SK-N-SH (cell line): ENCODE data around the gene TCF7L2. TPM values are rescaled to one million over a fixed set of nuclear protein-coding genes. Genes with fewer than 3 reads are reported as not detected.
A peak's percentile ranks its signal among the peaks of the same experiment; 100 is the strongest.

ENCODE experiments used
- CTCF ChIA-PET: fragments of 300-600, 350-600 bp; formaldehyde crosslinking; extraction: SDS; loops from one replicate; lab custom pipeline; 2021; lab: Yijun Ruan, JAX
- POLR2A ChIA-PET: fragments of 350-600 bp; sonication (Branson Sonifier 250); formaldehyde crosslinking; extraction: SDS; loops from one replicate; lab custom pipeline; 2020; ENCODE audit warnings: antibody characterized with exemption, inconsistent platforms; lab: Yijun Ruan, JAX
- DNase-seq: peaks from one replicate; pipeline ENCODE4 v3.0.0; 2012
- H2AFZ ChIP-seq: fragments of 200-600 bp; sonication (generic); 2 replicates; pipeline ENCODE4 v1.8.1; 2016; ENCODE audit warnings: antibody characterized with exemption, mild to moderate bottlenecking, low read depth
- H3F3A ChIP-seq: fragments of 200-600 bp; sonication (generic); replicated peaks from 2 replicates; pipeline ENCODE3; 2016; ENCODE audit warnings: antibody characterized with exemption, mild to moderate bottlenecking; ENCODE audit not compliant: insufficient read depth
- H3K27ac ChIP-seq, 2 experiments: fragments of 200-500 bp in 1 of 2; fragments of 200-600 bp in 1 of 2; sonication (Bioruptor generic) in 1 of 2; sonication (generic), shearing (Covaris generic) in 1 of 2; 2 replicates each; pipeline versions ENCODE4 v1.5.1 to v1.6.1; 2014 to 2016; ENCODE audit warnings: low read depth in 2 of 2, inconsistent platforms in 1 of 2, low read length in 1 of 2, mild to moderate bottlenecking in 1 of 2, mixed read lengths in 1 of 2
- H3K27me3 ChIP-seq: fragments of 200-600 bp; sonication (generic), shearing (Covaris generic); 2 replicates; pipeline ENCODE4 v1.6.1; 2016; ENCODE audit warnings: mixed run types; ENCODE audit not compliant: insufficient read depth
- H3K36me3 ChIP-seq, 2 experiments: fragments of 200-500 bp in 1 of 2; fragments of 200-600 bp in 1 of 2; sonication (Bioruptor generic) in 1 of 2; sonication (generic) in 1 of 2; replicated peaks in 1 of 2; 2 replicates each; pipeline versions ENCODE3 to v1.5.1; 2014 to 2016; ENCODE audit warnings: low read length in 1 of 2, mild to moderate bottlenecking in 1 of 2; ENCODE audit not compliant: insufficient read depth in 2 of 2, control insufficient read depth in 1 of 2
- H3K4me1 ChIP-seq, 2 experiments: fragments of 200-500 bp in 1 of 2; fragments of 200-600 bp in 1 of 2; sonication (Bioruptor generic) in 1 of 2; sonication (generic), shearing (Covaris generic) in 1 of 2; 2 replicates each; pipeline versions ENCODE4 v1.5.1 to v1.6.1; 2014 to 2016; ENCODE audit warnings: low read depth in 1 of 2, low read length in 1 of 2, mixed run types in 1 of 2; ENCODE audit not compliant: insufficient read depth in 2 of 2, control insufficient read depth in 1 of 2
- H3K4me2 ChIP-seq: fragments of 200-600 bp; sonication (generic), shearing (Covaris generic); 2 replicates; pipeline ENCODE4 v1.6.1; 2017; ENCODE audit warnings: mixed run types
- H3K4me3 ChIP-seq, 2 experiments: fragments of 200-500 bp in 1 of 2; fragments of 200-600 bp in 1 of 2; sonication (Bioruptor generic) in 1 of 2; sonication (generic), shearing (Covaris generic) in 1 of 2; 2 replicates each; pipeline versions ENCODE4 v1.5.1 to v1.8.1; 2014 to 2016; ENCODE audit warnings: low read depth in 2 of 2, inconsistent platforms in 1 of 2, low read length in 1 of 2, mild to moderate bottlenecking in 1 of 2, mixed read lengths in 1 of 2, moderate library complexity in 1 of 2
- H3K79me2 ChIP-seq: fragments of 200-600 bp; sonication (generic); 2 replicates; pipeline ENCODE4 v1.8.1; 2017; ENCODE audit warnings: mild to moderate bottlenecking; ENCODE audit not compliant: insufficient read depth
- H3K9ac ChIP-seq: fragments of 200-600 bp; sonication (generic); 2 replicates; pipeline ENCODE4 v1.6.1; 2017; ENCODE audit warnings: mixed run types
- H3K9me2 ChIP-seq: fragments of 200-600 bp; sonication (generic); 2 replicates; pipeline ENCODE4 v1.6.1; 2017; ENCODE audit warnings: mixed run types
- H3K9me3 ChIP-seq: fragments of 200-600 bp; sonication (generic); 2 replicates; pipeline ENCODE4 v1.6.1; 2017; ENCODE audit warnings: mixed run types, mild to moderate bottlenecking, moderate library complexity
- H4K20me1 ChIP-seq: fragments of 200-600 bp; sonication (generic); 2 replicates; pipeline ENCODE4 v1.6.1; 2017; ENCODE audit warnings: mild to moderate bottlenecking, mixed run types; ENCODE audit not compliant: insufficient read depth
- ELF1 ChIP-seq: IDR thresholded peaks from 2 replicates; pipeline ENCODE4 v1.4.0; 2012
- EZH2phosphoT487 ChIP-seq: fragments of 200-600 bp; sonication (generic); IDR thresholded peaks from 2 replicates; pipeline ENCODE4 v1.6.1; 2017; ENCODE audit warnings: low read depth, mixed run types, mild to moderate bottlenecking, antibody characterized with exemption, moderate library complexity, borderline replicate concordance
- FOSL2 ChIP-seq: IDR thresholded peaks from 2 replicates; pipeline ENCODE4 v1.4.0; 2012; ENCODE audit warnings: low read depth, mild to moderate bottlenecking, moderate library complexity, borderline replicate concordance
- FOXJ3 ChIP-seq: sonication (generic); formaldehyde crosslinking; IDR thresholded peaks from 2 replicates; pipeline ENCODE4 v1.5.1; 2020; ENCODE audit warnings: mild to moderate bottlenecking, missing genetic modification reagents
- GABPA ChIP-seq: IDR thresholded peaks from 2 replicates; pipeline ENCODE4 v1.4.0; 2012; ENCODE audit warnings: low read depth, mild to moderate bottlenecking
- IRF3 ChIP-seq: fragments of 150-350 bp; IDR thresholded peaks from 2 replicates; pipeline ENCODE4 v1.6.1; 2016; ENCODE audit warnings: mild to moderate bottlenecking, low read depth, low read length
- MAX ChIP-seq: IDR thresholded peaks from 2 replicates; pipeline ENCODE4 v1.4.0; 2012; ENCODE audit warnings: low read depth
- MEF2A ChIP-seq: IDR thresholded peaks from 2 replicates; pipeline ENCODE4 v1.4.0; 2012; ENCODE audit warnings: low read depth, borderline replicate concordance
- MXI1 ChIP-seq: IDR thresholded peaks from 2 replicates; pipeline ENCODE4 v1.6.1; 2012; ENCODE audit warnings: mild to moderate bottlenecking, low read depth, low read length, improper control_type of control experiment
- NRF1 ChIP-seq: IDR thresholded peaks from 2 replicates; pipeline ENCODE4 v1.6.1; 2012; ENCODE audit warnings: low read depth, mild to moderate bottlenecking, low read length
- PBX3 ChIP-seq: IDR thresholded peaks from 2 replicates; pipeline ENCODE4; 2012
- POLR2AphosphoS5 ChIP-seq: IDR thresholded peaks from 2 replicates; pipeline ENCODE4 v1.6.1; 2012; ENCODE audit warnings: low read depth, low read length
- REST ChIP-seq: IDR thresholded peaks from 2 replicates; pipeline ENCODE4 v1.6.1; 2012; ENCODE audit warnings: mild to moderate bottlenecking, low read depth, low read length, moderate library complexity
- SIN3A ChIP-seq: IDR thresholded peaks from 2 replicates; pipeline ENCODE4 v1.6.1; 2012; ENCODE audit warnings: low read depth, mild to moderate bottlenecking, low read length, moderate library complexity, borderline replicate concordance
- SMC3 ChIP-seq: IDR thresholded peaks from 2 replicates; pipeline ENCODE4 v1.6.1; 2012; ENCODE audit warnings: low read depth, low read length, improper control_type of control experiment
- TAF1 ChIP-seq: IDR thresholded peaks from 2 replicates; pipeline ENCODE4 v1.6.1; 2012; ENCODE audit warnings: low read depth, mild to moderate bottlenecking, low read length, moderate library complexity, borderline replicate concordance
- TCF12 ChIP-seq: IDR thresholded peaks from 2 replicates; pipeline ENCODE4 v1.4.0; 2012
- TEAD4 ChIP-seq: IDR thresholded peaks from 2 replicates; pipeline ENCODE4 v1.4.0; 2012; ENCODE audit warnings: mild to moderate bottlenecking, borderline replicate concordance; ENCODE audit not compliant: insufficient read depth
- USF2 ChIP-seq: fragments of 150-350 bp; IDR thresholded peaks from 2 replicates; pipeline ENCODE4 v1.6.1; 2017; ENCODE audit warnings: antibody characterized with exemption, low read length, low read depth, borderline replicate concordance
- YY1 ChIP-seq: IDR thresholded peaks from 2 replicates; pipeline ENCODE4 v1.4.0; 2012; ENCODE audit warnings: low read depth, mild to moderate bottlenecking
- WGBS: methylation state at CpG from one replicate; pipeline ENCODE4 v1.1.6; 2017; ENCODE audit warnings: low lambda C conversion rate; 5-methylcytosine and 5-hydroxymethylcytosine counted together
- polyA plus RNA-seq, 3 experiments: library from polyadenylated mRNA; depleted of rRNA; stranded (reverse); fragments of >200 nt; gene quantifications; 2 replicates each; pipeline ENCODE4 v1.2.3, GENCODE V29; 2012

TCF7L2 gene
- polyA plus RNA-seq, 1 of the 3 experiments (the other 2 are of a cell fraction), result 10.2 TPM

DNA sequence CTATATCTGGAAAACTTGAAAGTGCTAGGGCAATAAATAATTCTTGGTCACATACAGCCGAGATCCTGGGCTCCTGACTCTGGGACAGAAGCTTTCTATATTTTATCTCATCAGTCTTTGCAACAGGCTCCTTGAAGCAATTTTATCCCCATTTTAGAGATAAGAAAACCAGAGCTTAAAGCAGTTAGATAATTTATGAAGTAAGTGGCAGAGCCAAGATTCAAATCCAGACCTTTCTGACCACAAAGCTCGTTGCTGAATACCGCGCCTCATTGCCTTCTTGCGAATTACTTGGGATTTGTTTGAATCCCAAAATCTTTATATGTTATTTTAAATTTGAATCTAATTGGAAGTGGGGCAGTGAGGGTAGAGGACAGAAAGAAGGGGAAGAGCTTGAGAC, 106.0 kb downstream of the TCF7L2 start:
- Histone ChIP-seq H3K4me3 (no peak overlapping the region), H3K4me1 (peaks cover 38 to 62% of the 10 kb centered on the region in 2 experiments), H3F3A (peaks cover 27% of the 10 kb centered on the region), H3K79me2 (peaks cover 35% of the 10 kb centered on the region; the same call in 1 of the 2 replicates), H2AFZ (peak overlapping the region; percentile 66; the same call in 1 of the 2 replicates), H3K9me3 (no peaks in the 10 kb centered on the region), H3K27ac (peak overlapping the region; percentile 66 to 85), H3K27me3 (no peaks in the 10 kb centered on the region), H3K9ac (peak overlapping the region; percentile 58; the same call in 1 of the 2 replicates), H3K4me2 (peak overlapping the region; percentile 36), H4K20me1 (no peaks in the 10 kb centered on the region), H3K9me2 (no peaks in the 10 kb centered on the region), H3K36me3 (no peaks in the 10 kb centered on the region)
- ChIA-PET POLR2A (no interaction called here), CTCF (no interaction called here)
- WGBS, result 67% methylated on average over 5 of the region's 5 CpGs
- DNase-seq, result no peak
- TF ChIP-seq TAF1 (no peak), EZH2phosphoT487 (no peak), MAX (0 out of 2 replicates have a peak, but pooled peaks have one; percentile 2)

- H3K79me2 ChIP-seq, result peaks cover 35% of the 10 kb centered on the region; the same call in 1 of the 2 replicates
- no peaks in the 10 kb centered on the region for H3K9me2 ChIP-seq
- H3K9me3 ChIP-seq, result no peaks in the 10 kb centered on the region
- ChIA-PET POLR2A (no interaction called here), CTCF (no interaction called here)
- DNase-seq, result no peak
- H3K27me3 ChIP-seq, result no peaks in the 10 kb centered on the region
- H3K9ac ChIP-seq, result peak overlapping the region; percentile 58; the same call in 1 of the 2 replicates
- H3F3A ChIP-seq, result peaks cover 27% of the 10 kb centered on the region
- WGBS, result 43% methylated on average over 10 of the region's 10 CpGs
- H3K4me1 ChIP-seq, result peaks cover 38 to 62% of the 10 kb centered on the region in 2 experiments
- no peaks in the 10 kb centered on the region for H4K20me1 ChIP-seq
- H3K4me2 ChIP-seq, result peak overlapping the region; percentile 36
- H3K36me3 ChIP-seq, result no peaks in the 10 kb centered on the region
- H3K27ac ChIP-seq, result peak overlapping the region; percentile 66 to 85; a peak in 3 of 4 replicates
- peak overlapping the region; percentile 66; the same call in 1 of the 2 replicates for H2AFZ ChIP-seq
- no peak overlapping the region for H3K4me3 ChIP-seq
- TF ChIP-seq ELF1, result no peak
- peak; percentile 46; the same call in 1 of the 2 replicates for TF ChIP-seq FOSL2
- peak; percentile 47; the same call in 1 of the 2 replicates for TF ChIP-seq TCF12
- no peak for TF ChIP-seq SIN3A
- TF ChIP-seq USF2, result no peak
- no peak for TF ChIP-seq MXI1
- TF ChIP-seq GABPA, result no peak
- TF ChIP-seq YY1, result peak; percentile 49; the same call in 1 of the 2 replicates
- TF ChIP-seq SMC3, result no peak
- peak; percentile 21; the same call in 1 of the 2 replicates for TF ChIP-seq TAF1
- TF ChIP-seq NRF1, result no peak
- TF ChIP-seq FOXJ3, result no peak
- TF ChIP-seq REST, result 0 out of 2 replicates have a peak, but pooled peaks have one; percentile 4
- TF ChIP-seq TEAD4, result no peak
- no peak; the same call in none of the 2 replicates for TF ChIP-seq PBX3
- TF ChIP-seq IRF3, result no peak
- peak; percentile 17; the same call in 1 of the 2 replicates for TF ChIP-seq POLR2AphosphoS5
- TF ChIP-seq MEF2A, result no peak
Observed at GRCh38 chr10:113056441-113057021, 106.5 kb downstream of the TCF7L2 start.
